Endodermal cell (in vitro differentiated cells): ENCODE results near the gene HIBADH. TPM values are rescaled to one million over a fixed set of nuclear protein-coding genes. Genes with fewer than 3 reads are reported as not detected.

Experiments used
- DNase-seq: peaks from one replicate; pipeline ENCODE4 v3.0.0-alpha.2; 2017
- H3K27ac ChIP-seq: 2 replicates; pipeline ENCODE4 v1.5.1; 2013; ENCODE audit warnings: mild to moderate bottlenecking, low read depth, low read length, moderate library complexity
- H3K27me3 ChIP-seq: 2 replicates; pipeline ENCODE4 v1.6.1; 2013; ENCODE audit warnings: mild to moderate bottlenecking, low read length, moderate library complexity; ENCODE audit not compliant: insufficient read depth, control insufficient read depth, poor library complexity, severe bottlenecking
- H3K36me3 ChIP-seq: 2 replicates; pipeline ENCODE4 v1.7.0; 2013; ENCODE audit warnings: mild to moderate bottlenecking, low read length, moderate library complexity; ENCODE audit not compliant: control insufficient read depth, insufficient read depth
- H3K4me1 ChIP-seq: one replicate; pipeline ENCODE4 v1.7.0; 2013; ENCODE audit warnings: low read length; ENCODE audit not compliant: control insufficient read depth, insufficient read depth
- H3K4me3 ChIP-seq: 2 replicates; pipeline ENCODE4 v1.5.1; 2013; ENCODE audit warnings: mild to moderate bottlenecking, low read length, moderate library complexity
- H3K9ac ChIP-seq: 2 replicates; pipeline ENCODE4 v1.6.1; 2013; ENCODE audit warnings: mild to moderate bottlenecking, low read length, moderate library complexity; ENCODE audit not compliant: poor library complexity, severe bottlenecking; ENCODE audit errors: extremely low read depth
- H3K9me3 ChIP-seq: 2 replicates; pipeline ENCODE4 v1.6.1; 2013; ENCODE audit warnings: mild to moderate bottlenecking, low read length, moderate library complexity; ENCODE audit not compliant: control insufficient read depth
- H3K27ac Mint-ChIP-seq: 2 replicates; pipeline ENCODE4 v1.8.0; 2020; ENCODE audit warnings: mixed read lengths
- H3K27me3 Mint-ChIP-seq: 2 replicates; pipeline ENCODE4 v1.8.0; 2021; ENCODE audit warnings: mild to moderate bottlenecking, mixed read lengths; ENCODE audit not compliant: insufficient read depth
- H3K36me3 Mint-ChIP-seq: 2 replicates; pipeline ENCODE4 v1.8.0; 2020; ENCODE audit warnings: low read depth, mixed read lengths
- H3K4me1 Mint-ChIP-seq: 2 replicates; pipeline ENCODE4 v1.8.0; 2020; ENCODE audit warnings: mixed read lengths
- H3K4me3 Mint-ChIP-seq: 2 replicates; pipeline ENCODE4 v1.8.0; 2020; ENCODE audit warnings: mild to moderate bottlenecking, moderate library complexity, mixed read lengths
- H3K9me3 Mint-ChIP-seq: 2 replicates; pipeline ENCODE4 v1.8.0; 2020; ENCODE audit warnings: mild to moderate bottlenecking, mixed read lengths
- CTCF ChIP-seq: fragments of 200-600 bp; sonication (generic); conservative IDR thresholded peaks from 2 replicates; pipeline ENCODE4 v1.5.0; 2021; ENCODE audit warnings: antibody characterized with exemption, mild to moderate bottlenecking
- WGBS, 2 experiments: methylation state at CpG; one replicate each; pipeline versions ENCODE4 v1.1.5 to v1.1.7; 2013; ENCODE audit warnings: missing lambda C conversion rate in 2 of 2, mixed read lengths in 1 of 2; ENCODE audit not compliant: insufficient coverage in 1 of 2, insufficient read length in 1 of 2; 5-methylcytosine and 5-hydroxymethylcytosine counted together
- total RNA-seq, 2 donors: library from RNA; stranded (reverse); fragmentation: NEBNext Ultra II Directional in 1 of 2; extraction: Animal tissue kit (Norgen Biotek cat#: 25700) in 1 of 2; gene quantifications; 2 replicates in 1 of 2; 3 replicates in 1 of 2; pipeline ENCODE4 v1.2.1, GENCODE V29; 2021

Gene HIBADH
- total RNA-seq, 2 donors from 2014 or later: 48.3 to 78.1 TPM

DNA sequence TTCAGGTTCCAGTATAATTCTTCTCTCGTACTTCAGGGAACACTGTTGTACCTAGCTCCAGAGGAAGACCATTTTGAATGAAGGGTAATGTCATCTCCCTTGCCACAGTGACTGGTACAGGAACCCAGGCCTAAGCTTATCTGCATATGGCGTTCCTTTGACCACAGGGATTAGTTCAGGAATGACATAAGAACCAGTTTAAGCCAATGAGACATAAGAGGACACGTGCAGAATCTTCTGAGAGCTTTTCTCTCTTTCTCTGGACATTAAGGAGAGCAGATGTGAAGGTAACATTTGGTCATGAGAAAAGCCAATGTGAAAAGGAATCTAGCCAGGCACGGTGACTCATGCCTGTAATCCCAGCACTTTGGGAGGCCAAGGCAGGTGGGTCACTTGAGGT is 21.8 kb upstream of the HIBADH start:
- Mint-ChIP-seq H3K27me3 (no peaks in the 10 kb centered on the region), H3K27ac (no peak overlapping the region), H3K36me3 (no peaks in the 10 kb centered on the region), H3K4me3 (no peak overlapping the region), H3K4me1 (no peaks in the 10 kb centered on the region), H3K9me3 (no peaks in the 10 kb centered on the region)
- DNase-seq: no peak
- no peaks in the 10 kb centered on the region for H3K27me3 ChIP-seq
- no peaks in the 10 kb centered on the region for H3K9me3 ChIP-seq
- WGBS, 2 experiments: 93 to 100% methylated on average over 2 to 4 of the region's 4 CpGs
- H3K36me3 ChIP-seq: no peaks in the 10 kb centered on the region
- TF ChIP-seq CTCF: no peak
- no peak overlapping the region for H3K27ac ChIP-seq
- H3K4me1 ChIP-seq: no peaks in the 10 kb centered on the region
- no peak overlapping the region for H3K4me3 ChIP-seq
- H3K9ac ChIP-seq: no peak overlapping the region

DNA sequence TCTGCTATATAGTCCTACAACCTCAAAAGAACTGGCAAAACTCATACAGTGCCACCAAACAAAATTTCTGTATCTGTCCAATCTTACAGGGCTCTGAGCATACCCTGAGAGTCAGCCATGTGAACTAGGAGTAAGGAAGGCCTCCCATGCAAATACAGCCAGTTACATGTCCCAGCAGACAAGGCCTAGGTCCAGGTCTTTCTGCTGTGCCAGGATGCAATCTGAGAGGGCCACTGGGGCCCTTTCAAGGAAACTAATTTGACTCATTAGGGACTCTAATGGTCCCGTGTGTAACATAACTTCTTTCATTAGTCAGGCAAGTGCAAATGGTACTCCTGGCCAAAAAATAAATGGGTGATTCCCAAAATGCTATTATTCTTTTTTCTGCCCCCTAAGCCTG is 17.9 kb upstream of the HIBADH start:
- H3K36me3 Mint-ChIP-seq: no peaks in the 10 kb centered on the region
- no peak overlapping the region for H3K4me3 Mint-ChIP-seq
- 81 to 100% methylated on average over 1 of the region's 1 CpG for WGBS, 2 experiments
- H3K27me3 Mint-ChIP-seq: no peaks in the 10 kb centered on the region
- no peak overlapping the region for H3K27ac Mint-ChIP-seq
- H3K4me1 Mint-ChIP-seq: no peaks in the 10 kb centered on the region
- no peak for DNase-seq
- Histone ChIP-seq H3K4me1 (no peaks in the 10 kb centered on the region), H3K27ac (no peak overlapping the region), H3K27me3 (no peaks in the 10 kb centered on the region), H3K9me3 (no peaks in the 10 kb centered on the region), H3K4me3 (no peak overlapping the region), H3K9ac (no peak overlapping the region), H3K36me3 (no peaks in the 10 kb centered on the region)
- no peak for TF ChIP-seq CTCF
- no peaks in the 10 kb centered on the region for H3K9me3 Mint-ChIP-seq

DNA sequence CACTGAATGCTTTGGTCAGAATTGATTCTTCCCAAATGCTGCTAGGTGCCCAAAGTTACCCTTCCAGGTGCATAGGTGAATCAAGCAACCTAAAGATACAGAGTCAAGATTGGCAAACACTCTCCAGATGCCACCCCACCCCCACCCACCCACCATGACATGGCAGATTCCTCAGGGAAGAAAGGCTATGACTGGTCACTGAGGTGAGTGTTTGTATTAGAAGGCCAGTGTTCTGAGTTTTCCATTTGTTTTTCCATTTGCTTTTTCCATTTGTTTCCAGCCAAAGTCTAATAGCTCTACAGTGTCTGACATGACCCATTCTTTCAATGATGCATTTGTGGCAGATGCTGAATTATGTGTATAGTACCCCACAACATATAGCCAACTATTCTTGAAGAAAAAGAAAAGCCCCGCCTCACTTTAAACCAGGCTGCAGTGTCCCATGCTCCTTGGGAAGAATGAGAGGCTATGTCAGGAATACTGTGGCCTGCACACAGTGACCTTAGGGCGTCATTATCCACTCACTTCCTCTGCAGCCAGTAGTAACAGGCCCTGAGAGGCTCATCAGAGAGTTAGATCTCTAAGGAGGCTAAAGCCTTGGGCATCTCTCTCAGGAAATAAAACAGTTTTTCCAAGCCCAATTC is 16.1 kb upstream of the HIBADH start:
- no peak overlapping the region for H3K9ac ChIP-seq
- Mint-ChIP-seq H3K9me3 (no peaks in the 10 kb centered on the region), H3K36me3 (no peaks in the 10 kb centered on the region), H3K27me3 (no peaks in the 10 kb centered on the region), H3K27ac (no peak overlapping the region), H3K4me3 (no peak overlapping the region), H3K4me1 (no peaks in the 10 kb centered on the region)
- H3K27ac ChIP-seq: no peak overlapping the region
- no peaks in the 10 kb centered on the region for H3K4me1 ChIP-seq
- WGBS, 2 experiments: 80 to 88% methylated on average over 1 to 2 of the region's 2 CpGs
- no peaks in the 10 kb centered on the region for H3K27me3 ChIP-seq
- TF ChIP-seq CTCF: no peak
- H3K9me3 ChIP-seq: no peaks in the 10 kb centered on the region
- H3K4me3 ChIP-seq: no peak overlapping the region
- no peak for DNase-seq
- H3K36me3 ChIP-seq: no peaks in the 10 kb centered on the region
